ENCODE results near the gene VTN. TPM values are rescaled to one million over a fixed set of nuclear protein-coding genes. Genes with fewer than 3 reads are reported as not detected.

VTN gene
- total RNA-seq, 1 donor from 2014 or later: 2.7 TPM

- peak; percentile 95 for DNase-seq (ENCODE audit: low read depth)
- H3K4me1 ChIP-seq (ENCODE audit: insufficient read depth, low read length): peaks cover 39% of the 10 kb centered on the region
- H3K27me3 ChIP-seq (ENCODE audit: insufficient read depth, low read length): no peaks in the 10 kb centered on the region
- no peaks in the 10 kb centered on the region for H3K9me3 ChIP-seq (ENCODE audit: insufficient read depth, low read depth, low read length)
- FAIRE-seq: no peak
- peaks cover 81% of the 10 kb centered on the region for H4K20me1 ChIP-seq (ENCODE audit: insufficient read depth, low read length)
- H2AFZ ChIP-seq (ENCODE audit: low read depth, low read length): no peak overlapping the region
- Mint-ChIP-seq H3K4me3 (ENCODE audit: unreplicated experiment) (peak overlapping the region; percentile 99), H3K27me3 (ENCODE audit: low read depth, unreplicated experiment) (no peaks in the 10 kb centered on the region), H3K36me3 (ENCODE audit: low read depth, unreplicated experiment) (peaks cover 8% of the 10 kb centered on the region), H3K9me3 (ENCODE audit: unreplicated experiment) (no peaks in the 10 kb centered on the region), H3K27ac (ENCODE audit: unreplicated experiment) (peak overlapping the region; percentile 99), H3K4me1 (ENCODE audit: low read depth, unreplicated experiment) (peaks cover 33% of the 10 kb centered on the region)
- H3K4me3 ChIP-seq (ENCODE audit: insufficient read depth, low read depth, low read length): peak overlapping the region; percentile 95
- peaks cover 11% of the 10 kb centered on the region for H3K36me3 ChIP-seq (ENCODE audit: insufficient read depth, low read length)
- peak overlapping the region; percentile 87 for H3K4me2 ChIP-seq (ENCODE audit: low read length)
- TF ChIP-seq, protein P1, sequence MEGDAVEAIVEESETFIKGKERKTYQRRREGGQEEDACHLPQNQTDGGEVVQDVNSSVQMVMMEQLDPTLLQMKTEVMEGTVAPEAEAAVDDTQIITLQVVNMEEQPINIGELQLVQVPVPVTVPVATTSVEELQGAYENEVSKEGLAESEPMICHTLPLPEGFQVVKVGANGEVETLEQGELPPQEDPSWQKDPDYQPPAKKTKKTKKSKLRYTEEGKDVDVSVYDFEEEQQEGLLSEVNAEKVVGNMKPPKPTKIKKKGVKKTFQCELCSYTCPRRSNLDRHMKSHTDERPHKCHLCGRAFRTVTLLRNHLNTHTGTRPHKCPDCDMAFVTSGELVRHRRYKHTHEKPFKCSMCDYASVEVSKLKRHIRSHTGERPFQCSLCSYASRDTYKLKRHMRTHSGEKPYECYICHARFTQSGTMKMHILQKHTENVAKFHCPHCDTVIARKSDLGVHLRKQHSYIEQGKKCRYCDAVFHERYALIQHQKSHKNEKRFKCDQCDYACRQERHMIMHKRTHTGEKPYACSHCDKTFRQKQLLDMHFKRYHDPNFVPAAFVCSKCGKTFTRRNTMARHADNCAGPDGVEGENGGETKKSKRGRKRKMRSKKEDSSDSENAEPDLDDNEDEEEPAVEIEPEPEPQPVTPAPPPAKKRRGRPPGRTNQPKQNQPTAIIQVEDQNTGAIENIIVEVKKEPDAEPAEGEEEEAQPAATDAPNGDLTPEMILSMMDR (IDR thresholded peaks at IDR 0.05; ENCODE audit: insufficient read depth, low read depth, low read length): no peak
- TF ChIP-seq EZH2 (IDR thresholded peaks at IDR 0.05; ENCODE audit: insufficient read depth, low read length): no peak
- H3K27ac ChIP-seq (ENCODE audit: low read depth, low read length): peak overlapping the region; percentile 99
- peak overlapping the region; percentile 99 for H3K9ac ChIP-seq (ENCODE audit: low read length)
- H3K79me2 ChIP-seq (ENCODE audit: insufficient read depth, low read length): peaks cover 95% of the 10 kb centered on the region
These were observed 33.9 kb downstream of the VTN start for GRCh38 chr17:28335959-28336871.

DNA sequence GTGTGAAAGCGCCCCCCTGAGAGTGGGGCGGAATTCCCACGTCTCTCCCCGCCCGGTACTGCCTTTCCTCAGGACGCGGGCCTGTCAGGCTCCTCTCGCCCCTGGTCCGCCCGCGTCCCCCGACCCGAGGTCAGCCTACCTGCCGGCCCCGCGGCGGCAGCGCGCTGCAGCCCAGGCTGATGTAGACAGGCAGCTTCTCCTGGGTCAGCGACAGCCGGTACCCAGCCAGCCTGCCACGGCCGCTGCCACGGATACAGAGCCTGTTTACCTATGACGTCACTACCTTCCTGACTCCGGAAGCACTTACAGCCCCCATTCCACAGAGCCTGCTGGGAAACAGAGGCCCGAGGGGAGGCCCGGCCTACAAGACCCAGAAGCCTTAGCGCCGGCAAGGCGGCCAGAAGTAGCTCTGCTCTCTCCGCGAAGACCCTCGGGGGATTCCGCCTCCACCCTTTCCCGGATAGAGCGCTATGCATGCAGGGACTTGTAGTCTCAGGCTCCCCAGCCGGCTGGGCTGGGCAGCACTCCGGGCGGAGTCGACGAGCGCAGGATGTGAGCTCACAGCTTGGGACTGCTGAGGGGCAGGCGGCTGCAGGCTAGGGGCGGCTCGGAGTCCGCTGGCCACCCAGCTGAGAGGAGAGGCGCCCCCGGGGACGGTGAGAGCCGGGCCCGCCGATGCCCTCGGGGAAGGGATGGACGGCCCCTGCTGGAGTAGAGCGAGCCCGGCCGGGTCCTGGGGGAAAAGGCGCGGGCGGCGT is 34.7 kb downstream of the VTN start, which contains the start of the genes IFT20 and TNFAIP1:
Gene IFT20 (minus strand): TSS at position 272 of the 758 bp plus-strand sequence. CDS start 3,487 bp downstream, outside the sequence.
Gene TNFAIP1 (plus strand): TSS at position 561 of the 758 bp plus-strand sequence. CDS start 3,761 bp downstream, outside the sequence.
- Histone ChIP-seq H3K79me2 (ENCODE audit: insufficient read depth, low read length) (peaks cover 92% of the 10 kb centered on the region), H3K4me1 (ENCODE audit: insufficient read depth, low read length) (peaks cover 39% of the 10 kb centered on the region), H4K20me1 (ENCODE audit: insufficient read depth, low read length) (peaks cover 81% of the 10 kb centered on the region), H3K4me3 (ENCODE audit: insufficient read depth, low read depth, low read length) (peak within 1 kb of the TSS; percentile 95), H3K27me3 (ENCODE audit: insufficient read depth, low read length) (no peaks in the 10 kb centered on the region), H3K27ac (ENCODE audit: low read depth, low read length) (peak within 1 kb of the TSS; percentile 99), H3K36me3 (ENCODE audit: insufficient read depth, low read length) (peaks cover 3% of the 10 kb centered on the region), H3K4me2 (ENCODE audit: low read length) (peak within 1 kb of the TSS; percentile 95), H3K9ac (ENCODE audit: low read length) (peak within 1 kb of the TSS; percentile 99), H3K9me3 (ENCODE audit: insufficient read depth, low read depth, low read length) (no peaks in the 10 kb centered on the region), H2AFZ (ENCODE audit: low read depth, low read length) (peak within 1 kb of the TSS; percentile 81)
- Mint-ChIP-seq H3K4me3 (ENCODE audit: unreplicated experiment) (peak within 1 kb of the TSS; percentile 99), H3K27ac (ENCODE audit: unreplicated experiment) (peak within 1 kb of the TSS; percentile 99), H3K9me3 (ENCODE audit: unreplicated experiment) (no peaks in the 10 kb centered on the region), H3K27me3 (ENCODE audit: low read depth, unreplicated experiment) (no peaks in the 10 kb centered on the region), H3K4me1 (ENCODE audit: low read depth, unreplicated experiment) (peaks cover 33% of the 10 kb centered on the region), H3K36me3 (ENCODE audit: low read depth, unreplicated experiment) (peaks cover 9% of the 10 kb centered on the region)
- TF ChIP-seq, protein P1 (IDR thresholded peaks at IDR 0.05; ENCODE audit: insufficient read depth, low read depth, low read length): no peak
- TF ChIP-seq EZH2 (IDR thresholded peaks at IDR 0.05; ENCODE audit: insufficient read depth, low read length): no peak
- peak; percentile 100 for DNase-seq (ENCODE audit: low read depth)
- FAIRE-seq: peak; percentile 89
